ENCODE measurements around the gene LMOD2. TPM values are rescaled to one million over a fixed set of nuclear protein-coding genes. Genes with fewer than 3 reads are reported as not detected.

Gene LMOD2
- total RNA-seq, 2 donors from 2014 or later: not detected

GRCh38 chr7:123692471-123692877 lies 36.8 kb downstream of the LMOD2 start:
- Histone ChIP-seq H3K27ac (no peak overlapping the region), H3K4me1 (ENCODE audit: control insufficient read depth in 1 of 2, low read depth in 2 of 2) (peaks cover 6 to 11% of the 10 kb centered on the region in 2 donors), H3K27me3 (replicated peaks; ENCODE audit: insufficient read depth) (no peaks in the 10 kb centered on the region), H3K9me3 (no peaks in the 10 kb centered on the region), H3K4me3 (no peak overlapping the region), H3K36me3 (peaks cover 19% of the 10 kb centered on the region)
- TF ChIP-seq, protein P1, sequence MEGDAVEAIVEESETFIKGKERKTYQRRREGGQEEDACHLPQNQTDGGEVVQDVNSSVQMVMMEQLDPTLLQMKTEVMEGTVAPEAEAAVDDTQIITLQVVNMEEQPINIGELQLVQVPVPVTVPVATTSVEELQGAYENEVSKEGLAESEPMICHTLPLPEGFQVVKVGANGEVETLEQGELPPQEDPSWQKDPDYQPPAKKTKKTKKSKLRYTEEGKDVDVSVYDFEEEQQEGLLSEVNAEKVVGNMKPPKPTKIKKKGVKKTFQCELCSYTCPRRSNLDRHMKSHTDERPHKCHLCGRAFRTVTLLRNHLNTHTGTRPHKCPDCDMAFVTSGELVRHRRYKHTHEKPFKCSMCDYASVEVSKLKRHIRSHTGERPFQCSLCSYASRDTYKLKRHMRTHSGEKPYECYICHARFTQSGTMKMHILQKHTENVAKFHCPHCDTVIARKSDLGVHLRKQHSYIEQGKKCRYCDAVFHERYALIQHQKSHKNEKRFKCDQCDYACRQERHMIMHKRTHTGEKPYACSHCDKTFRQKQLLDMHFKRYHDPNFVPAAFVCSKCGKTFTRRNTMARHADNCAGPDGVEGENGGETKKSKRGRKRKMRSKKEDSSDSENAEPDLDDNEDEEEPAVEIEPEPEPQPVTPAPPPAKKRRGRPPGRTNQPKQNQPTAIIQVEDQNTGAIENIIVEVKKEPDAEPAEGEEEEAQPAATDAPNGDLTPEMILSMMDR (IDR thresholded peaks at IDR 0.05): no peak
- ATAC-seq (ENCODE audit: insufficient number of reproducible peaks, low FRiP score, low read depth) (no peak), DNase-seq (ENCODE audit: low spot score) (no peak)

GRCh38 chr7:123695944-123696677 lies 40.4 kb downstream of the LMOD2 start:
- no peak overlapping the region for H3K27ac ChIP-seq
- ATAC-seq (ENCODE audit: insufficient number of reproducible peaks, low FRiP score, low read depth) (no peak), DNase-seq (ENCODE audit: low spot score) (no peak)
- H3K4me1 ChIP-seq (ENCODE audit: control insufficient read depth in 1 of 2, low read depth in 2 of 2): peaks cover 6 to 11% of the 10 kb centered on the region in 2 donors
- no peak overlapping the region for H3K4me3 ChIP-seq
- TF ChIP-seq, protein P1 (IDR thresholded peaks at IDR 0.05): no peak
- no peaks in the 10 kb centered on the region for H3K9me3 ChIP-seq
- H3K27me3 ChIP-seq (replicated peaks; ENCODE audit: insufficient read depth): no peaks in the 10 kb centered on the region
- peaks cover 7% of the 10 kb centered on the region for H3K36me3 ChIP-seq

GRCh38 chr7:123705211-123705901 lies 49.7 kb downstream of the LMOD2 start:
- Histone ChIP-seq H3K27ac (no peak overlapping the region), H3K4me3 (no peak overlapping the region), H3K36me3 (peaks cover 12% of the 10 kb centered on the region), H3K4me1 (ENCODE audit: control insufficient read depth in 1 of 2, low read depth in 2 of 2) (no peaks in the 10 kb centered on the region), H3K9me3 (no peaks in the 10 kb centered on the region), H3K27me3 (replicated peaks; ENCODE audit: insufficient read depth) (no peaks in the 10 kb centered on the region)
- TF ChIP-seq, protein P1 (IDR thresholded peaks at IDR 0.05): no peak
- DNase-seq (ENCODE audit: low spot score): no peak
- no peak for ATAC-seq (ENCODE audit: insufficient number of reproducible peaks, low FRiP score, low read depth)

- no peak for DNase-seq (ENCODE audit: low spot score)
- no peak for ATAC-seq (ENCODE audit: insufficient number of reproducible peaks, low FRiP score, low read depth)
- H3K4me3 ChIP-seq: no peak overlapping the region
- no peaks in the 10 kb centered on the region for H3K9me3 ChIP-seq
- no peak overlapping the region for H3K27ac ChIP-seq
- peaks cover 7 to 12% of the 10 kb centered on the region in 2 donors for H3K4me1 ChIP-seq (ENCODE audit: control insufficient read depth in 1 of 2, low read depth in 2 of 2)
- peaks cover 9% of the 10 kb centered on the region for H3K36me3 ChIP-seq
- TF ChIP-seq, protein P1 (IDR thresholded peaks at IDR 0.05): no peak
- H3K27me3 ChIP-seq (replicated peaks; ENCODE audit: insufficient read depth): no peaks in the 10 kb centered on the region
These were observed 53.9 kb downstream of the LMOD2 start for GRCh38 chr7:123709525-123709924.

DNA sequence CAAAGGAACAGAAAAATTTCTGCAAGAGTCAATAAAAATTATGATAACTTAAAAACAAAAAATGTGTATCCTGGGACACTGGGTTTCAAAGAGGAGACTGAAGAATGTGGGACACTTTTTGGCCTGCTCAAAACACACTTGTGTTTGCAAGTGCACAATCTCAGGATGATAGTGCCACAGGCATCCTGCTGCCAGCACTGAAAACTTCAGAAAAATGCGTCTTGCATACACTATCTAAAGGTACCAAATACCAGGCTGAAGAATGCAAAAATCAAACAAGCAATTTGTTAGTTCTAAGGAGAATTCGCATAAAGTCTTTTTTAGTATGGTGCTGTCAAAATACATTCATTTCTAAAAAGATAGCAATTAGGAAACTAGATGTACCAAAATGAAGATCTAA lies 55.0 kb downstream of the LMOD2 start:
- H3K36me3 ChIP-seq: peaks cover 9% of the 10 kb centered on the region
- ATAC-seq (ENCODE audit: insufficient number of reproducible peaks, low FRiP score, low read depth): no peak
- TF ChIP-seq, protein P1 (IDR thresholded peaks at IDR 0.05): no peak

More for the DNA sequence above, 55.0 kb downstream of the LMOD2 start:
- Histone ChIP-seq H3K27ac (no peak overlapping the region), H3K4me3 (no peak overlapping the region), H3K27me3 (replicated peaks; ENCODE audit: insufficient read depth) (no peaks in the 10 kb centered on the region), H3K9me3 (no peaks in the 10 kb centered on the region), H3K4me1 (ENCODE audit: control insufficient read depth in 1 of 2, low read depth in 2 of 2) (peaks cover 7 to 12% of the 10 kb centered on the region in 2 donors)
- DNase-seq (ENCODE audit: low spot score): no peak
